Cardiac atrium fibroblast (primary cell): ENCODE results near the gene FAM162B. TPM values are rescaled to one million over a fixed set of nuclear protein-coding genes. Genes with fewer than 3 reads are reported as not detected.

ENCODE experiments used
- total RNA-seq: library from RNA; depleted of rRNA; stranded (reverse); fragments of >200 nt; gene quantifications from 2 replicates; pipeline ENCODE4 v1.2.3, GENCODE V29; 2015

Gene FAM162B
- 2.3 and 5.4 TPM in 2 replicates for total RNA-seq

DNA sequence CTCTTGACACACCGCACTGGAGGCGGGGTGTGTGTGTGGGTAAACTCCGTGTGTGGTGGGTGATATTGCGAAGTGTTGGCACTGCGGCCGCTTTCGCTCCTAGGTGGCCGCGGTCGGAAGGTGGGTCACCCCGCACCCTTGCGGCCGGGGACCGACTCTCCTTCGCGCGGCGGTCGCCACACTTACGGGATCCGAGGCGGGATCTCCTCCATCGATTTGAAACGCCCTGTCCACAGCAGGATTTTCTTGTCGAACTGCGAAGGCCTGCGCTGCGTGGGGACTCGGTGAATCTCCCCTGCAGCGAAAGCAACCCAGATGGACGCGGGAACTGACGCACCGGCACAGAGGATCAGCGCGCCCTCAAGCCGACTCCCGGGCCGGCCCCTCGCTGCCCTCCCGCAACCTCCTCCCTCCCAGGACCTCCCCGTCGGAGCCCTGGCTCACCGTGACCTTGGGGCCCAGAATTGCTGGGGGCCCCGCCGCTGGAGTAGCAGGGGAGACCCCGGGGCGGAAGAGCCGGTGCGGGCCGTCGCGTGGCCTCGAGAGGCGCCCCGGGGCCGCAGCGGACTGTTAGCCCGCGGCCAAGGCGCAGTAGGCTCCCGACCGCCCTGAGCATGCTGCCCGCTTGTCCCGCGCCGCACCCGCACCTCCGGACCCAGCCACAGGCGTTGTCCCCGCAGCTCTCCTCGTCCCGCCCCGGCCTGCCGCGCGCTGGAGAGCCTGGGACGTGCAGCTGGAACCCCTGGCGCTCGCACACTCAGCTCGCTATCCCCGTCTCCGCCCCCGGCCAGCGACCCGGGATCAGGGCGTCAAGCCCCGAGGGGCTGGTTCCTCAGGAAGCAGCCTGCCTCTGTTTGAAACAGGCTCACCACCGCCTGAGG, at the start of gene FAM162B:
Gene FAM162B (minus strand): TSS at position 759 of the 881 bp plus-strand sequence. CDS start 143 bp downstream, at position 616.

Other genes with a start within 250 kb of the FAM162B start
- not detected in 2 replicates for gene TRAPPC3L, start 220.0 kb downstream of the FAM162B start, total RNA-seq
- not detected in 2 replicates for gene CALHM4, start 212.0 kb downstream of the FAM162B start, total RNA-seq
- gene RWDD1, start 194.2 kb downstream of the FAM162B start, total RNA-seq, result 17.3 and 21.7 TPM in 2 replicates
- 0.32 TPM in 1 of 2 replicates, not detected in the other for gene RSPH4A, start 149.2 kb downstream of the FAM162B start, total RNA-seq
- 7.9 and 18.4 TPM in 2 replicates for gene ZUP1, start 97.0 kb downstream of the FAM162B start, total RNA-seq
- 2.4 and 4.7 TPM in 2 replicates for gene KPNA5, start 84.5 kb downstream of the FAM162B start, total RNA-seq
- not detected in 2 replicates for gene GPRC6A, start 63.4 kb upstream of the FAM162B start, total RNA-seq
- not detected in 2 replicates for gene RFX6, start 111.5 kb upstream of the FAM162B start, total RNA-seq